CD4-positive, alpha-beta T cell (primary cell): ENCODE data around the gene THAP2. TPM values are rescaled to one million over a fixed set of nuclear protein-coding genes. Genes with fewer than 3 reads are reported as not detected.

Source experiments
- ATAC-seq: fragments of 200-7000 bp; cut with Tn5 transposase; one replicate; pipeline ENCODE4 v1.10.0; 2022; ENCODE audit warnings: mild to moderate bottlenecking; ENCODE audit not compliant: poor library complexity
- CTCF ChIA-PET: fragments of 350-600 bp; sonication (Branson Sonifier 250); formaldehyde crosslinking; loops from one replicate; lab custom pipeline; 2021; ENCODE audit warnings: antibody characterized with exemption, inconsistent platforms; lab: Charles Lee
- POLR2A ChIA-PET: fragments of 350-600 bp; sonication (Branson Sonifier 250); formaldehyde crosslinking; loops from one replicate; lab custom pipeline; 2021; ENCODE audit warnings: antibody characterized with exemption, inconsistent platforms; lab: Charles Lee
- DNase-seq, 14 experiments: peaks; one replicate each; pipeline ENCODE4 v3.0.0-alpha.2; 2013 to 2020; ENCODE audit warnings: mixed read lengths in 2 of 14
- H3K27ac ChIP-seq, 2 donors: one replicate each; pipeline versions ENCODE4 v1.5.1 to v1.7.0; 2013; ENCODE audit warnings: low read length in 2 of 2, low read depth in 1 of 2, mild to moderate bottlenecking in 1 of 2
- H3K27me3 ChIP-seq, 2 experiments: 1 replicate in 1 of 2; 2 replicates in 1 of 2; pipeline versions ENCODE4 v1.6.1 to v1.7.0; 2013; ENCODE audit warnings: low read length in 2 of 2, control low read depth in 1 of 2, mild to moderate bottlenecking in 1 of 2, moderate library complexity in 1 of 2; ENCODE audit not compliant: insufficient read depth in 2 of 2, control insufficient read depth in 1 of 2
- H3K36me3 ChIP-seq: one replicate; pipeline ENCODE4 v1.6.1; 2013; ENCODE audit warnings: low read length, control low read depth; ENCODE audit not compliant: insufficient read depth
- H3K4me1 ChIP-seq: one replicate; pipeline ENCODE4 v1.6.1; 2013; ENCODE audit warnings: low read length, control low read depth; ENCODE audit not compliant: insufficient read depth
- H3K4me3 ChIP-seq: one replicate; pipeline ENCODE4 v1.5.1; 2013; ENCODE audit warnings: mild to moderate bottlenecking, low read length, moderate library complexity
- H3K9me3 ChIP-seq, 2 experiments: 1 replicate in 1 of 2; 2 replicates in 1 of 2; pipeline versions ENCODE4 v1.6.1 to v1.7.0; 2013; ENCODE audit warnings: low read length in 2 of 2, mild to moderate bottlenecking in 2 of 2, control low read depth in 1 of 2, moderate library complexity in 1 of 2; ENCODE audit not compliant: control insufficient read depth in 1 of 2, insufficient read depth in 1 of 2
- H3K27ac Mint-ChIP-seq: one replicate; pipeline ENCODE4 v1.8.0; 2020; ENCODE audit warnings: mixed read lengths
- H3K27me3 Mint-ChIP-seq: one replicate; pipeline ENCODE4 v1.8.0; 2021; ENCODE audit warnings: mixed read lengths
- H3K36me3 Mint-ChIP-seq: one replicate; pipeline ENCODE4 v1.8.0; 2021; ENCODE audit warnings: low read depth, mixed read lengths
- H3K4me1 Mint-ChIP-seq: one replicate; pipeline ENCODE4 v1.8.0; 2021; ENCODE audit warnings: low read depth, mixed read lengths
- H3K4me3 Mint-ChIP-seq: one replicate; pipeline ENCODE4 v1.8.0; 2020; ENCODE audit warnings: mild to moderate bottlenecking, mixed read lengths
- H3K9me3 Mint-ChIP-seq: one replicate; pipeline ENCODE4 v1.8.0; 2020; ENCODE audit warnings: mixed read lengths
- intact Hi-C, 2 experiments: fragments of 100-400 bp; cut with DNase I in 1 of 2; cut with micrococcal nuclease in 1 of 2; formaldehyde crosslinking; loops; one replicate each; pipeline versions ENCODE4 v1.15.1 to v1.9.0; 2023 to 2025; cut with DNase I, micrococcal nuclease
- total RNA-seq, 174 experiments: library from RNA in 2 of 174; stranded (reverse) in 2 of 174; gene quantifications; one replicate each; pipeline ENCODE4 v1.2.3 and lab custom pipeline; 2021 to 2026
- TF ChIP-seq, protein P1 (sequence below): fragments of 200-600 bp; IDR thresholded peaks from one replicate; pipeline ENCODE4 v1.8.0; 2022; ENCODE audit warnings: antibody characterized with exemption, mild to moderate bottlenecking

THAP2 gene
- total RNA-seq, 2 experiments from 2014 or later = 12.1 to 12.6 TPM

DNA sequence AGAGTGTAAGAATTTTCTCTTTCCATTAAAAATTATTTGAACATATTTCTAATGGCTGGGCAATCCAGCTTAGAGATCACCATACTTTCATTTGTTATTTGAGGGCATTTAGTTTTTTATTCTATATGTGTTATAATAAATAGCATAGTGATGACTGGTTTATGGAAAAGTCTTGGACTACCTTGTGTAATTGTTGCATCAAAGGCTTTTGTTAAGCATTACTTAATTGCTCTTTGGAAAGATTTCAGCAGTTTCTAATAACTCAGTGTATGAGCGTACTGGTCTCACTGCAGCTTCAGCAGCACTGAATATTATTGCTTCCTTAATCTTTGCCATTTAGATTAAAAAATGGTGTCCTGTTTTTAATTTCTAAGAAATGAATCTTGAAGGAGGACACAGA, 44.6 kb downstream of the THAP2 start:
- TF ChIP-seq, protein P1, sequence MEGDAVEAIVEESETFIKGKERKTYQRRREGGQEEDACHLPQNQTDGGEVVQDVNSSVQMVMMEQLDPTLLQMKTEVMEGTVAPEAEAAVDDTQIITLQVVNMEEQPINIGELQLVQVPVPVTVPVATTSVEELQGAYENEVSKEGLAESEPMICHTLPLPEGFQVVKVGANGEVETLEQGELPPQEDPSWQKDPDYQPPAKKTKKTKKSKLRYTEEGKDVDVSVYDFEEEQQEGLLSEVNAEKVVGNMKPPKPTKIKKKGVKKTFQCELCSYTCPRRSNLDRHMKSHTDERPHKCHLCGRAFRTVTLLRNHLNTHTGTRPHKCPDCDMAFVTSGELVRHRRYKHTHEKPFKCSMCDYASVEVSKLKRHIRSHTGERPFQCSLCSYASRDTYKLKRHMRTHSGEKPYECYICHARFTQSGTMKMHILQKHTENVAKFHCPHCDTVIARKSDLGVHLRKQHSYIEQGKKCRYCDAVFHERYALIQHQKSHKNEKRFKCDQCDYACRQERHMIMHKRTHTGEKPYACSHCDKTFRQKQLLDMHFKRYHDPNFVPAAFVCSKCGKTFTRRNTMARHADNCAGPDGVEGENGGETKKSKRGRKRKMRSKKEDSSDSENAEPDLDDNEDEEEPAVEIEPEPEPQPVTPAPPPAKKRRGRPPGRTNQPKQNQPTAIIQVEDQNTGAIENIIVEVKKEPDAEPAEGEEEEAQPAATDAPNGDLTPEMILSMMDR = no peak
- Mint-ChIP-seq H3K4me3 (no peak overlapping the region), H3K9me3 (peaks cover 16% of the 10 kb centered on the region), H3K27me3 (no peaks in the 10 kb centered on the region), H3K27ac (no peak overlapping the region), H3K36me3 (peaks cover 33% of the 10 kb centered on the region), H3K4me1 (peaks cover 6% of the 10 kb centered on the region)
- H3K27me3 ChIP-seq = no peaks in the 10 kb centered on the region
- peaks cover 4 to 6% of the 10 kb centered on the region in 2 experiments for H3K9me3 ChIP-seq
- H3K36me3 ChIP-seq = peaks cover 2% of the 10 kb centered on the region
- no peak overlapping the region for H3K27ac ChIP-seq
- CTCF ChIA-PET = no interaction called here
- POLR2A ChIA-PET = interaction anchor here (1.3 to 1.5 kb wide), 2 partner anchors 23 to 46 kb away, joined by 5 read pairs; partner anchors contain the start of genes TMEM19 and ZFC3H1
- peaks cover 8% of the 10 kb centered on the region for H3K4me1 ChIP-seq
- no peak for DNase-seq
- H3K4me3 ChIP-seq = no peak overlapping the region
- no peak for ATAC-seq
- intact Hi-C loops = no loop called here

DNA sequence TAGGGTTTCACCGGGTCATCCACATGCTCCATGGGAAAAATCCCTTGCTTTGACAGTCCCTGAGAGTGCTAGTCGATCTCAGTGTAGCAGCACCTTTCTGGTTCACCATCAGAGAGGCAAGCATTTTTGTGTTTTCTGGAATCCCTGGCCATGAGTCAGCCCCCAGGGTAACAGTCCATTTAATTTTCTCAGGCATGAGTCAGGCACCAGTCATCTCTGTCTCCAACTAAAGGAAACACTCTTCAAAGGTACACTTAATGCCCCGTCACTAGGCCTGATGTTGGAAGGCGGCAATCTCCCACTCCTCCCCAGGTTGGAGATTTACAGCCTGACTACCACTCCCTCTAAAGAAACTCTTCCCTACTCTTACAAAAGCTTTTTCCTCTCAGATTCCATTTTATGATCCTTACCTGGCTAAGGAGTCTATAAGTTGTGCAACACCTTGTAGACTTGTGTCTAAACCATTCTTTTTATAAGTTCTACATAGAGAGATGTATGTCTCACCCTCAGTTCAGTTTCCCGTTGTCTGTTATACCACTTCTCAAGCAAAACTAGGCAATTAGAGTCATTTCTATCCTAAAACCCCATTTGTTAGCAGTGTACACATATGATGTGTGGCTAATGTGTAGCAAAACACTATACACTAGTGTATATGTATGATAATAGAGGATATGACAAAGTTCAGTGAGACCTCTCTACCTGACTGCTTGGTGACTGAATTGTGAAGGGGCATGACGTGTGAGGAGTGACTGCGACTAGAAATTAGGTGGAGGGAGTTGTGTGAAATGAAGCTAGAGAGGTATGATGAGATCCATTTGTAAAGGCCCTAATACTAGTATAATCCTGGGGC, 46.4 kb downstream of the THAP2 start:
- Mint-ChIP-seq H3K36me3 (peaks cover 24% of the 10 kb centered on the region), H3K9me3 (peaks cover 18% of the 10 kb centered on the region), H3K4me1 (peaks cover 6% of the 10 kb centered on the region), H3K27me3 (no peaks in the 10 kb centered on the region), H3K4me3 (no peak overlapping the region), H3K27ac (no peak overlapping the region)
- no peaks in the 10 kb centered on the region for H3K27me3 ChIP-seq
- H3K4me3 ChIP-seq = no peak overlapping the region
- ChIA-PET CTCF (no interaction called here), POLR2A (no interaction called here)
- ATAC-seq (no peak), DNase-seq (no peak)
- H3K9me3 ChIP-seq = peaks cover 18% of the 10 kb centered on the region in 2 experiments
- TF ChIP-seq, protein P1 = no peak
- peaks cover 2% of the 10 kb centered on the region for H3K36me3 ChIP-seq
- H3K27ac ChIP-seq = no peak overlapping the region
- H3K4me1 ChIP-seq = peaks cover 8% of the 10 kb centered on the region
- intact Hi-C loops = no loop called here

DNA sequence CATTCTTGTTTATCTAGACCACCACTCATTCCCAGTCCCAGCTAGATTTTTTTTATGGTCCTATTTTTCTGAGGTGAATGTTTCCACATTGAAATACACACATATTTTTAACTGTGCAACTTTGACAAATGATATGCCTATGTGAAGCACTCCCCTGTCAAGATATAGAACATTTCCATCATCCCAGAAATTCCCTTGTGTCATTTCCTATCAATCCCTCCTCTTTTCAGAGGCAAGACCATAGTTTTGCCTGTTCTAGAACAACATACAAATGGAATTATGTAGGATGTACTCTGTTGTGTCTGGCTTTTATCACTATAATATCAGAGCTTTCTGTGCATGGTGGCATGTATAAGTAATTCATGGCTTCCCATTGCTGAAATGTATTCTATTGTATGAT, 54.5 kb downstream of the THAP2 start:
- TF ChIP-seq, protein P1 = no peak
- H3K9me3 Mint-ChIP-seq = peaks cover 7% of the 10 kb centered on the region

More for the DNA sequence above, 54.5 kb downstream of the THAP2 start:
- no peak overlapping the region for H3K4me3 ChIP-seq
- no peak overlapping the region for H3K27ac ChIP-seq
- Mint-ChIP-seq H3K27me3 (no peaks in the 10 kb centered on the region), H3K36me3 (no peaks in the 10 kb centered on the region), H3K27ac (no peak overlapping the region), H3K4me1 (no peaks in the 10 kb centered on the region), H3K4me3 (no peak overlapping the region)
- H3K9me3 ChIP-seq = peaks cover 14 to 17% of the 10 kb centered on the region in 2 experiments
- no peaks in the 10 kb centered on the region for H3K4me1 ChIP-seq
- no peaks in the 10 kb centered on the region for H3K27me3 ChIP-seq
- DNase-seq (no peak), ATAC-seq (no peak)
- ChIA-PET CTCF (no interaction called here), POLR2A (no interaction called here)
- intact Hi-C loops = no loop called here
- no peaks in the 10 kb centered on the region for H3K36me3 ChIP-seq
